MCF 10A (cell line): ENCODE measurements around the gene PACRG. TPM values are rescaled to one million over a fixed set of nuclear protein-coding genes. Genes with fewer than 3 reads are reported as not detected.

Experiments
- BruUV-seq: library from RNA; stranded (reverse); fragments of 400-500 nt; replicated peaks from 2 replicates; lab custom pipeline; 2021; lab: Mats Ljungman, UMichigan
- CTCF ChIA-PET: fragments of 300-600 bp; sonication (Branson Sonifier 250); formaldehyde crosslinking; extraction: SDS; loops from one replicate; lab custom pipeline; 2021; ENCODE audit warnings: antibody characterized with exemption, inconsistent platforms; lab: Yijun Ruan, JAX
- POLR2A ChIA-PET: fragments of 300-600, 350-650 bp; sonication (Branson Sonifier 250); formaldehyde crosslinking; extraction: SDS; loops from one replicate; lab custom pipeline; 2020; ENCODE audit warnings: antibody characterized with exemption, inconsistent platforms; lab: Yijun Ruan, JAX
- DNase-seq: peaks from one replicate; pipeline ENCODE4 v3.0.0-alpha.2; 2018; ENCODE audit not compliant: unreplicated experiment
- H3K27ac Mint-ChIP-seq: one replicate; pipeline ENCODE4 v1.8.0; 2022; ENCODE audit warnings: mild to moderate bottlenecking, low read depth, mixed read lengths; ENCODE audit not compliant: unreplicated experiment
- H3K27me3 Mint-ChIP-seq: one replicate; pipeline ENCODE4 v1.8.0; 2022; ENCODE audit warnings: mixed read lengths; ENCODE audit not compliant: insufficient read depth, unreplicated experiment
- H3K36me3 Mint-ChIP-seq: one replicate; pipeline ENCODE4 v1.8.0; 2022; ENCODE audit warnings: mild to moderate bottlenecking, moderate library complexity, mixed read lengths; ENCODE audit not compliant: insufficient read depth, unreplicated experiment
- H3K4me1 Mint-ChIP-seq: one replicate; pipeline ENCODE4 v1.8.0; 2022; ENCODE audit warnings: mixed read lengths; ENCODE audit not compliant: insufficient read depth, unreplicated experiment
- H3K4me3 Mint-ChIP-seq: one replicate; pipeline ENCODE4 v1.8.0; 2022; ENCODE audit warnings: mild to moderate bottlenecking, moderate library complexity, mixed read lengths; ENCODE audit not compliant: unreplicated experiment
- H3K9me3 Mint-ChIP-seq: one replicate; pipeline ENCODE4 v1.8.0; 2022; ENCODE audit warnings: mixed read lengths; ENCODE audit not compliant: unreplicated experiment
- intact Hi-C: fragments of 100-400 bp; cut with micrococcal nuclease; formaldehyde crosslinking; loops from 2 replicates; pipeline ENCODE4 v1.14.1; 2022
- total RNA-seq: library from RNA; stranded (reverse); gene quantifications from 2 replicates; pipeline ENCODE4 v1.2.3, GENCODE V29; 2022
- TF ChIP-seq, protein P1 (sequence below): fragments of 200-600 bp; IDR thresholded peaks from one replicate; pipeline ENCODE4 v1.8.0; 2022; ENCODE audit warnings: antibody characterized with exemption, mild to moderate bottlenecking; ENCODE audit not compliant: unreplicated experiment

The PACRG gene
- total RNA-seq, 1 experiment from 2014 or later, result not detected

DNA sequence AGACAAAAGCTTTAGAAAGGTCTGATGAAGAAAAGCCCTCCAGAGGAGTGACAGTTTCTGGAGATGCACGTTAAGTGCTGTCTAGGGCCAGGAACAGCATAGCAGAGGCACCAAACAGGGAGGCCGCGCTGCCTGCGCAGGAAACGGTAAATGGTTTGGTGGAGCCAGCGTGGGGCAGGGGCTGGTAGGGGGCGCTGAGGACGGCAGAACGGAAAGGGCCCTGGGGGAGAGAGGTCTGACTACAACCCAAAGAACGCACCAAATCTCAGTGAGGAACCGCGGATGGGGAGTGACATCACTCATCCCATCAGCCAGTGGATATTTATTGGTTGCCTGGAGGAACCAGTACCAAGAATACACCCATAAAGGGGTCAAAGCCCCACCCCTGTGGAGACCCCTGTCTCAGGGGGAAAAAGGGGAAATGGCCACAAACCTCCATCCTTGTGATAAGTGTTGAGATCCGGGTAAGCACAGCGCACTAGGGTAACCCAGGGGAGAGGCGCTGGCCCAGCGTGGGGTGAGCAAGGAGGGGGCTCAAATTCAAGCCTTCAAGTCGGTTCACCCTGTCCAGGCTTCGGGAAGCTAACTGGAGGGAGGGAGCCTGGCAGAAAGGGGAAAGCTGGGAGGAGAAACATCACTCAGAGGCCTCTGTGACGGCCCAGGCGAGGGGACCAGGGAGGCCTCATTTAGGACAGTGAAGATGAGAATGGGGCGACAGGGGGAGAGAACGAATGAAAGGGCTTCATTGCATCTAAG is 437.6 kb downstream of the PACRG start:
- no peaks in the 10 kb centered on the region for H3K36me3 Mint-ChIP-seq
- no TSS peak for BruUV-seq
- intact Hi-C loops, result no loop called here

DNA sequence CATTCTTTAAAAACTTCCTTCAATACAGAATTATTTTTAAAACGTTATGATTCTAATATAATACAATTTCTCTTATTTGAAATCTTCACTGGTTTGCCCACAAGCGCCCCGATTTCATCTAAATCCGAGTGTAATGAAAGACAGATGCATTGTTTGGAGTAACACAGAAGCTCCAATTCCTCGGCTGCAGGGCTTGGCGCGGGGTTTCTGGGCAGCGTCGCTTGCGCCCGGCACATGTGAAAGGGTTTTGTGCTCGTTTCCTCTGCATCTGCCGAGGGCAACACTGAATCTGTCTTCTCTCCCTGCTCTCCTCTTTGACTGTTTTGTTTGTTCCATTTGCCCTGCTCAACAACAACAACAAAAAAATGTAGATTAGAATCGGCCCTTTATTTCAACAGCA is 438.1 kb downstream of the PACRG start:
- Mint-ChIP-seq H3K4me3 (no peak overlapping the region), H3K9me3 (peaks cover 6% of the 10 kb centered on the region), H3K27me3 (no peaks in the 10 kb centered on the region), H3K36me3 (no peaks in the 10 kb centered on the region), H3K4me1 (no peaks in the 10 kb centered on the region), H3K27ac (no peak overlapping the region)
- BruUV-seq, result no TSS peak
- TF ChIP-seq, protein P1, sequence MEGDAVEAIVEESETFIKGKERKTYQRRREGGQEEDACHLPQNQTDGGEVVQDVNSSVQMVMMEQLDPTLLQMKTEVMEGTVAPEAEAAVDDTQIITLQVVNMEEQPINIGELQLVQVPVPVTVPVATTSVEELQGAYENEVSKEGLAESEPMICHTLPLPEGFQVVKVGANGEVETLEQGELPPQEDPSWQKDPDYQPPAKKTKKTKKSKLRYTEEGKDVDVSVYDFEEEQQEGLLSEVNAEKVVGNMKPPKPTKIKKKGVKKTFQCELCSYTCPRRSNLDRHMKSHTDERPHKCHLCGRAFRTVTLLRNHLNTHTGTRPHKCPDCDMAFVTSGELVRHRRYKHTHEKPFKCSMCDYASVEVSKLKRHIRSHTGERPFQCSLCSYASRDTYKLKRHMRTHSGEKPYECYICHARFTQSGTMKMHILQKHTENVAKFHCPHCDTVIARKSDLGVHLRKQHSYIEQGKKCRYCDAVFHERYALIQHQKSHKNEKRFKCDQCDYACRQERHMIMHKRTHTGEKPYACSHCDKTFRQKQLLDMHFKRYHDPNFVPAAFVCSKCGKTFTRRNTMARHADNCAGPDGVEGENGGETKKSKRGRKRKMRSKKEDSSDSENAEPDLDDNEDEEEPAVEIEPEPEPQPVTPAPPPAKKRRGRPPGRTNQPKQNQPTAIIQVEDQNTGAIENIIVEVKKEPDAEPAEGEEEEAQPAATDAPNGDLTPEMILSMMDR, result no peak
- intact Hi-C loops, result no loop called here
- POLR2A ChIA-PET, result interaction anchor here (0.6 kb wide), 1 partner anchor 1223 kb away, joined by 3 read pairs; no protein-coding TSS in a partner anchor
- CTCF ChIA-PET, result no interaction called here
- no peak for DNase-seq

More for the DNA sequence above, 437.6 kb downstream of the PACRG start:
- H3K27me3 Mint-ChIP-seq, result no peaks in the 10 kb centered on the region
- H3K4me3 Mint-ChIP-seq, result no peak overlapping the region
- peaks cover under 1% of the 10 kb centered on the region for H3K9me3 Mint-ChIP-seq
- ChIA-PET CTCF (no interaction called here), POLR2A (interaction anchor here (0.6 kb wide), 1 partner anchor 1224 kb away, joined by 3 read pairs; no protein-coding TSS in a partner anchor)
- DNase-seq, result no peak
- H3K4me1 Mint-ChIP-seq, result no peaks in the 10 kb centered on the region
- no peak overlapping the region for H3K27ac Mint-ChIP-seq
- TF ChIP-seq, protein P1, result no peak

DNA sequence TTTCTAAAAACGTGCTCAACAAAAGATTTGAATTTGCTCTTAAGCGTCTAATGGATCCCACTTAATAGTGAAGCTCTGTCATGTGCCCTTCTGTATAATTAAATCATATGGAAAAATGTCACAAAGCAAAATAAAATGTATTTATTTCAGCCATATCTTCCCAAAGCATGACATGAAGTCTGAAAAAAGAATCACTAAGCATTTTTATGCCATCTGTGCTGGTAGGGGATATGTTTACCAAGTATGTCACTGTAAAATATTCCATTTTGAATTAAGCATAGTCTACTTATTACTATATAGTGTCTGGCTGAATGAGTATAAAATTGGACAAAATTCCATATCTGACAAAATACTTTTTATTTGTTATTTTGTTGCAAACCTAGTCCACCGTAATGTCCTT is 438.7 kb downstream of the PACRG start:
- POLR2A ChIA-PET, result interaction anchor here (1.5 kb wide), 1 partner anchor 38 kb away, joined by 3 read pairs; no protein-coding TSS in a partner anchor
- Mint-ChIP-seq H3K9me3 (peaks cover 7% of the 10 kb centered on the region), H3K4me3 (no peak overlapping the region), H3K36me3 (no peaks in the 10 kb centered on the region), H3K4me1 (no peaks in the 10 kb centered on the region), H3K27me3 (no peaks in the 10 kb centered on the region), H3K27ac (no peak overlapping the region)
- CTCF ChIA-PET, result interaction anchor here (0.5 to 0.6 kb wide), 2 partner anchors 46 to 1733 kb away, joined by 3 read pairs; no protein-coding TSS in a partner anchor
- no peak for DNase-seq
- TF ChIP-seq, protein P1, result no peak
- BruUV-seq, result no TSS peak
- intact Hi-C loops, result no loop called here

DNA sequence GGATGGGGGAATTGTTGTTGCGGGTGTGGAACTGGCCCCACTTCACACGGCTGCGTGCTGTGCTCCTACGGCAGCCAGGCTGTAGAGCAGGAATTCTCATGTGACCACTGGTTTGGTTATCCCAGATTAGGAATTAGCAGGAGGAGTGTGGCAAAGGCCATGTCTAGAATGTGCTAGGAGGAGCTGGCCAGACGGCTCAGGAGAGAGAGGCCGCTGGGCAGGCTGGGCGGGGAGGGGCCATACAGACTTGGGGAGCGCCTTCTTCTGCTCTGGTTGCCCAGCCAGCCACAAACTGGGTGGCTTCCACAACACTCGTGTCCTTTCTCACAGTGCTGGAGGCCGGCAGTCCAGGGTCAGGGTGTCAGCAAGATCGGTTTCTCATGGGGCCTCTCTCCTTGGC is 441.7 kb downstream of the PACRG start:
- TF ChIP-seq, protein P1, result no peak
- no peak for DNase-seq
- H3K9me3 Mint-ChIP-seq, result peaks cover 7% of the 10 kb centered on the region
- no peak overlapping the region for H3K4me3 Mint-ChIP-seq
- H3K27me3 Mint-ChIP-seq, result no peaks in the 10 kb centered on the region
- no peak overlapping the region for H3K27ac Mint-ChIP-seq
- BruUV-seq, result no TSS peak
- H3K4me1 Mint-ChIP-seq, result no peaks in the 10 kb centered on the region
- intact Hi-C loops, result no loop called here
- ChIA-PET POLR2A (interaction anchor here (1.6 kb wide), 1 partner anchor 11 kb away, joined by 6 read pairs; no protein-coding TSS in a partner anchor), CTCF (interaction anchor here (0.7 to 1.9 kb wide), 11 partner anchors 9 to 253 kb away, joined by 3 to 8 read pairs (median 3); no protein-coding TSS in a partner anchor)
- H3K36me3 Mint-ChIP-seq, result no peaks in the 10 kb centered on the region
